Hepatic stellate cell (primary cell): ENCODE measurements around the gene FSTL4.
"Not testable (repeated sequence)": the region's sequence is repeated elsewhere in the genome, so short reads cannot be mapped to it uniquely, and the experiment has no call there.

ENCODE experiments used
- DNase-seq: peaks from one replicate; pipeline ENCODE4 v3.0.0; 2011; ENCODE audit warnings: low spot score

Gene FSTL4

DNA sequence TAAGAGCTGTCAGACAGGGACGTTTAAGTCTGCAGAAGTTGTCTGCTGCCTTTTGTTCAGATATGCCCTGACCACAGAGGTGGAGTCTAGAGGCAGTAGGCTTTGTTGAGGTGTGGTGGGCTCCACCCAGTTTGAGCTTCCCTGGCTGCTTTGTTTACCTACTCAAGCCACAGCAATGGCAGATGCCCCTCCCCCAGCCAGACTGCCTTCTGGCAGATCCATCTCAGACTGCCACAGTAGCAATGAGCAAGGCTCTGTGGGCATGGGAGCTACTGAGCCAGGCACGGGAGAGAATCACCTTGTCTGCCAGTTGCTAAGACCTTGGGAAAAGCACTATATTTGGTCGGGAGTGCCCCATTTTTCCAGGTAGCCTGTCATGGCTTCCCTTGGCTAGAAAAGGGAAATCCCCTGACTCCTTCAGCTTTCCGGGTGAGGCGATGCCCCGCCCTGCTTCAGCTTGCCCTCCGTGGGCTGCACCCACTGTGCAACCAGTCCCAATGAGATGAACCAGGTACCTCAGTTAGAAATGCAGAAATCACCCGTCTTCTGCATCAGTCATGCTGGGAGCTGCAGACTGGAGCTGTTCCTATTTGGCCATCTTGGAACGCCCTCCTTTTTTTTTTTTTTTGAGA lies 441.5 kb downstream of the FSTL4 start:
- DNase-seq = not testable (repeated sequence)

DNA sequence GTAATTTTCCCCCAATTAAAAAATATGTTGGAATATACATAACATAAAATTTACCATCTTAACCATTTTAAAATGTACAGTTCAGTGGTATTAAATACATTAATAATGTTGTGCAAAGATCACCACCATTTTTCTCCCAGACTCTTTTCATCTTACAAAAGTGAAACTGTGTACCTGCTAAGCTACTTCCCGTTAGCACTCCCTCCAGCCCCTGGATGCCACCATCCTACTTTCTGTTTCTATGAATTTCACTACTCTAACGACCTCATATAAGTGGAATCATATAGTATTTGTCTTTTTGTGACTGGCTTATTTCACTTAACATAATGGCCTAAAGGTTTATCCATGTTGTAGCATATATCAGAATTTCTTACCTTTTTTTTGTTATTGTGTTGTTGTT lies 447.6 kb downstream of the FSTL4 start:
- DNase-seq = no peak

DNA sequence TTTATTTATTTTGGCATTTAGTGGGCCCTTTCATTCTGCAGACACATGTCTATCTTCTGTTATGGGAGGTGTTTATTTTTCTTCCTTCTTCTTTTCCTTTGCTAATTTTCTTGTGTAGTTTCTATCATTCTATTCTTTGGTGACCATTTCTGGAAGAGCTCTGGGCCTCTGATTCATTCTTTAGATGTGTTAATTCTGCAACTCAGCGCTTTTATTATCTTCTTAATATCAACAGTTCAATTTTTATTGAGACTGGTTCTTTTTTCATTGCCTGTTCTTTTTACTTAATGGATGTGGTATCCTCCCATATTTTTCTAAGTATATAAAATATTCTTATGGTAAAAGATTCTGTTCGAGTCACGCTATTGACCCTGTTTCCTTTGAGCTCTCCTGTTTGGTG lies 448.5 kb downstream of the FSTL4 start:
- DNase-seq = no peak

DNA sequence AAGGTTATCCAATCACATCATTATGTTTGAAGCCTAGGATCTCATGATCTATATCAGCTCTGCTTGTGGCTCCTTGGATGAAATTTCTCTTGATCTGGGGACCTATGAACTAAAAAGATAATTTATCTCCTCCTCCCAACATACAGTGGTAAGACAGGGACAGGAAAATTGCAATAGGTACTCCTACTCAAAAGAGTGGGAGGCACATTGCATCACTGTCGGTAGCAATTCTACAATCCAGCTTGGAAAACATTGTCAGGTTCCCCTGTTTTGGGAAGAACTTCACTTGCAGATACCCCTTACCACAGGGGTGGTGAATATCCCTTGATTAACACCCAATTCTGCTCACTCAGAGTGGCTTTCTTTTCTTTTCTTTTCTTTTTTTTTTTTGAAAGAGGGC lies 452.8 kb downstream of the FSTL4 start:
- no peak for DNase-seq

DNA sequence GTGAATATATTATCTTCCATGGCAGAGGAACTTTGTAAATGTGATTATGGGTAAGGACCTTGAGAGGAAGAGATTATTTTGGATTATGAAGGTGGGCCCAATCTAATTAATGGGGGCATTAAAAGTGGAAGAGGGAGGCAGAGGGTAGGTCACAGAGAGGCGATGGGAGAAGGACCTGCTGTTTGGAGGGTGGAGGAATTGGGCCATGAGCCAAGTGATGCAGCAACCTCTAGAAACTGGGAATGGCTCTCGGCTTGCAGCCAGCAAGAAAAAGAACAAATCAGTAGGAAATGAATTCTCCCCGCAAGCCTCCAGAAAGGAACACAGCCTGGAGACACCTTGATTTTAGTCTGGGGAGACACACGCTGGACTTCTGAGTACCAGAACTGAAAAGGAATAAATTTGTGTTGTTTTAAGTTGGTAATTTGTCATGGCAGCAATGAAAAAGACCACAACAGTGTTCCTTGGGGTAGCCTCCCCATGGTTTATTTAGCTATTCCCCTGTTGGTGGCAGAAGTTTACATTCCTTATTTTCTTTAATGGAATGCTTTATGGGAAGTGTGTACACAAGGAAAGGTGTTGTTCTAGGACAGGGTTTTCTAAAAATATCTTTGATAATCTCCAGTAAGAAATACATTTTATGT lies 456.9 kb downstream of the FSTL4 start:
- no peak for DNase-seq

DNA sequence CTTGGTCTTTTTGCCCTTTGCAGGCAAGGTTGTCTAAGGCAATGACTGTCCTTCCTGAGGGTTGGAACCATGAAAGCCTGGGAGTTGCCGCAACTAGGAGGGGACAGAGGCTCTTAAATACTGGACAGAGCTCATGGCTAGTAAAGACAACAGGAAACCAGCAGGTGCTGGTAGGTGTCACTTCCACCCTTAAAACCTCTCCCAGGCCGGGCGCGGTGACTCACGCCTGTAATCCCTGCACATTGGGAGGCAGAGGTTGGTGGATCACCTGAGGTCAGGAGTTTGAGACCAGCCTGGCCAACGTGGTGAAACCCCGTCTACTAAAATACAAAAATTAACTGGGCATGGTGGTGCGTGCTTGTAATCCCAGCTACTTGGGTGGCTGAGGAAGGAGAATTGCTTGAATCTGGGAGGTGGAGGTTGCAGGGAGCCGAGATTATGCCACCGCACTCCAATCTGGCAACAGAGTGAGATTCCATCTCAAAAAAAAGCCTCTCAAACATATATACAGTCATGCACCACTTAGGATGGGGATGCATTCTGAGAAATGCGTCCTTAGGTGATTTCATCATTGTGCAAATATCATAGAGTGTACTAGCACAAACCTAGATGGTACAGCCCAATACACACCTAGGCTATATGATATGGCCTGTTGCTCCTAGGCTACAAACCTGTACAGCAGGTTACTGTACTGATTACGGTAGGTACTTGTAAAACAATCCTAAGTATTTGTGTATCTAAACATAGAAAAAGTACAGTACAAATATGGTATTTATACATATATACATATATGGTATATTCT lies 457.9 kb downstream of the FSTL4 start:
- DNase-seq = no peak

DNA sequence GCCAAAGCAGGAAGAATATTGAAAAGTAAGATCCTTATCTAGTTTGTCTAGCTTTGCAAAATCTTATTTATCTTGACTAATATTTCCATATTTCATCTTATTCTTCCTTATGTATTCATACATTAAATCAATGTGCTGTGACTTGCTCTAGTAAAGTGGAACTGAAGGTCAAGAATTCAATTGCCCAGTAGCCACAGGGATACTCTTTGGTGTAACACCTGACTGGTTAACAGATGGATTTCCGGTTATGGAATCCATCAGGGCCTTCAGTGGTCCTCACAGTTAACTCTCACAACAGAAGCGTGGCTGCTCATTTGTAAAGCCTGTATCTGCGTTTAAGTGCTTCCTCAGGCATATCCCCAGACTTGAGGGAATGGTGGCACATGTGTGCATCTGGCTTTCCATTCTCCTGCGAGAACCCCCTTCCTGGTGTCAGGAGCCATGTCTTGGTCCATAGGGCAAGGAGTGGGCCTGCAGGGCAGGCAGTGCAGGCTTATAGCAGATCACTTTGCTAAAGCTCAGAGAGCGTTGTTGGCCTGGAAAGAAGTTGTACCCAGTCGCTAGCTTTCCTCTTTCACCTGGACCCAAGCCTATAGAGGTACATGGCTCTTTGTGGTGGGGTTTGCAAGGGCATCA lies 461.3 kb downstream of the FSTL4 start:
- DNase-seq = no peak

DNA sequence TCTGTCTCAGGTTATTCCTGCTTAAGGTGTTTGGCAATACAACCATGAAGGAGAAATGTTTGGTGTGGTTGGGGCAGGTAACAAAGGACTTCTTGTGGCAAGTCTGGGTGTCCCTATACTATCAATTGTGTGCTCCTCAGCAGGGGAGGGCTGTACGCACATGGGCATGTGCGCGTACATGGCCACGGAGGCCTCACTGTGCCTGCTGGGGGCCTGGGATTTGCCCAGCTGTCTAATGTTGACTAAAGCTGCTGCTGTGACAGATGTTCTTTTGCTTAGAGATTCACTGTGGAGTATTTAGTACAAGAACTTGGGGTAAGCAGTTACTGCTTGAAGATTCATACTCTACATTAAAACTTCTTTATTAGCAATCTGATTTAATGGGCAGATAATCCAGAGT lies 463.0 kb downstream of the FSTL4 start:
- DNase-seq = no peak

DNA sequence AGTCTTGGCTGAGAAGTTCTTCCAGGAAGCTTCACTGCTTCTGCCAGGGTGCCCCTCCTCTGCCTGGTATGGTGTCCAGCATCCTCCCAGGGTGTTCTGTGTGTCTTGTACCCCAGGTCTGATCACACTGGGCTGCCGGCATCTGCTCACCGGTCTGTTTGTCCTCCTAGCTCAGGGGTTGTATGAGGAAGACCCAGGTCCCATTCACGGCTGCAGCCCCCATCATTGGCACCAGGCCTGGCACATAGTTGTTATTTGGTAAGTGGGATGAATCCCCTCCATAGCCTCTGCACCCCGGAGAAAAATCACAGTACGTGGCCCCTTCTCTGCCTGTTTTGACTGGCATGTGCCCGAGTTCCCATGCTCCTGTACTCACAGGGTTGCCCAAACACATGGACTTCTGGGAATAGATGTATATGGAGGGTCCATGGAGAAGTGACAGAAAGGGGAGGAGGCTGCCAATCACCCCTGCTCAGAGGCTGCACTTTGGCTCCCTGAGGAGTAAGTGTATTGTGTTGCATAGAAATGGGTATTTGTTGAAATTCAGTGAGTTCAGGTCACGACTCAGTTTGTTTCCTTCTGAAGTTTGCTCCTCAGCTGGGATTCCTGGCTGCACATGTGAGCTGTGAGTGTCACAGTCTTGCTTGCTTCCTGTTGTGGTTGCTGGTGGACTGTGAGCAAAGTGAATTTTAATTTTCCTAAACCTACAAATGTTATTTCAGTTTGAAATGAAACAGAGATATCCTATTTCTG lies 464.4 kb downstream of the FSTL4 start:
- DNase-seq = no peak

DNA sequence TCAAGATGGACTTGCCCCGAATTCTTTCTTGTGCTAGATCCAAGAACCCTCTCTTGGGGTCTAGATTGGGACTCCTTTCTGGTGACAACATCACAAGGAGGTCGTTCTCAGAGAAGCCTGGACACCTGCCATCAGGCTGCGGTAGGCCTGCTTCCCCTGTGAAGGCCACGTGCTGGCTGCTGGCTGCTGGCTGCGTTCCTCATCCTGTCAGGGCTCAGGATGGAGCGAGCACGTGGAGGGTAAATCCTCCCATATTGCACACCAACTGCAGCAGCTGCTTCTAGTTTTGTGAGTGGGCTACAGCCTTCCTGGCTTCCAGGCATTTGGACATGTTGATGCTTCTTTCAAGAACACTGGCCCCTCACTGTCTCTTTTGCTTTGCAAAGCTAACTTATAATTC lies 464.9 kb downstream of the FSTL4 start:
- no peak for DNase-seq
